ENCODE results near the gene OR7D2.

The OR7D2 gene

GRCh38 chr19:9178901-9179300, at the start of gene OR7D2:
OR7D2 (plus strand) TSS chr19:9178979; CDS start chr19:9185782, 6,803 bp downstream.
- Histone ChIP-seq H3K4me1 (ENCODE audit: insufficient read depth, poor library complexity, severe bottlenecking) (no peaks in the 10 kb centered on the region), H3K4me3 (ENCODE audit: severe bottlenecking) (no peak within 1 kb of the TSS), H3K27ac (ENCODE audit: poor library complexity, severe bottlenecking) (no peak within 1 kb of the TSS), H3K9me3 (ENCODE audit: severe bottlenecking) (no peaks in the 10 kb centered on the region), H3K36me3 (ENCODE audit: low read depth) (no peaks in the 10 kb centered on the region), H3K27me3 (ENCODE audit: insufficient read depth, poor library complexity, severe bottlenecking) (no peaks in the 10 kb centered on the region)
- TF ChIP-seq CTCF (IDR thresholded peaks at IDR 0.05; ENCODE audit: poor library complexity, severe bottlenecking) = no peak
- ATAC-seq (ENCODE audit: low read depth) (no peak), DNase-seq (ENCODE audit: low spot score) (no peak)

DNA sequence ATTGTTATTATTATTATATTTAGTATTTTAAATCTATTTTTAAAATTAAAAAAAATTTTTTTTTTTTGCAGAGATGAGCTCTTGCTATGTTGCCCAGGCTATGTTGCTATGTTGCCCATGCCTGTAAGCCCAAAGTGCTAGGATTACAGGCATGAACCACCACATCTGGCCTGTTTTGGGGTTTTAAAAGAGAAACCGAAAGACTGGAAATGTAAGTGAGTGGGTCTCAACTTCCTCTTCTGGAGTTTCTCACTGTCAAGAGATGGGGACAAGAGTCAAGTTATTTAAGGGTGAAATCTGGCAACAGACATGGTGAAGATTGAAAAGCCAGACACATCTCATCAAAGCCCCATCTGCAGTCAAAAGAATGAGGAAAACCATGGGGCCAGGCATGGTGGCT, 47.8 kb upstream of the OR7D2 start:
- no peak overlapping the region for H3K4me3 ChIP-seq (ENCODE audit: severe bottlenecking)
- no peak for ATAC-seq (ENCODE audit: low read depth)
- H3K36me3 ChIP-seq (ENCODE audit: low read depth) = no peaks in the 10 kb centered on the region
- no peak for DNase-seq (ENCODE audit: low spot score)
- H3K27me3 ChIP-seq (ENCODE audit: insufficient read depth, poor library complexity, severe bottlenecking) = no peaks in the 10 kb centered on the region
- peaks cover 6% of the 10 kb centered on the region for H3K4me1 ChIP-seq (ENCODE audit: insufficient read depth, poor library complexity, severe bottlenecking)
- TF ChIP-seq CTCF (IDR thresholded peaks at IDR 0.05; ENCODE audit: poor library complexity, severe bottlenecking) = no peak
- no peak overlapping the region for H3K27ac ChIP-seq (ENCODE audit: poor library complexity, severe bottlenecking)
- H3K9me3 ChIP-seq (ENCODE audit: severe bottlenecking) = no peaks in the 10 kb centered on the region

- Histone ChIP-seq H3K9me3 (ENCODE audit: severe bottlenecking) (no peaks in the 10 kb centered on the region), H3K27me3 (ENCODE audit: insufficient read depth, poor library complexity, severe bottlenecking) (no peaks in the 10 kb centered on the region), H3K4me1 (ENCODE audit: insufficient read depth, poor library complexity, severe bottlenecking) (peaks cover 6% of the 10 kb centered on the region), H3K4me3 (ENCODE audit: severe bottlenecking) (no peak overlapping the region), H3K36me3 (ENCODE audit: low read depth) (no peaks in the 10 kb centered on the region), H3K27ac (ENCODE audit: poor library complexity, severe bottlenecking) (no peak overlapping the region)
- DNase-seq (ENCODE audit: low spot score) (no peak), ATAC-seq (ENCODE audit: low read depth) (no peak)
- TF ChIP-seq CTCF (IDR thresholded peaks at IDR 0.05; ENCODE audit: poor library complexity, severe bottlenecking) = no peak
Measured at GRCh38 chr19:9132422-9132821, 46.4 kb upstream of the OR7D2 start.

- peak overlapping the region; percentile 75 for H3K4me3 ChIP-seq (ENCODE audit: severe bottlenecking)
- H3K27ac ChIP-seq (ENCODE audit: poor library complexity, severe bottlenecking) = peak overlapping the region; percentile 21
- no peak for TF ChIP-seq CTCF (IDR thresholded peaks at IDR 0.05; ENCODE audit: poor library complexity, severe bottlenecking)
- H3K27me3 ChIP-seq (ENCODE audit: insufficient read depth, poor library complexity, severe bottlenecking) = no peaks in the 10 kb centered on the region
- ATAC-seq (ENCODE audit: low read depth) (no peak), DNase-seq (ENCODE audit: low spot score) (no peak)
- H3K4me1 ChIP-seq (ENCODE audit: insufficient read depth, poor library complexity, severe bottlenecking) = peaks cover 3% of the 10 kb centered on the region
- peaks cover 11% of the 10 kb centered on the region for H3K9me3 ChIP-seq (ENCODE audit: severe bottlenecking)
- peaks cover 32% of the 10 kb centered on the region for H3K36me3 ChIP-seq (ENCODE audit: low read depth)
Measured at GRCh38 chr19:9139609-9140158, 39.1 kb upstream of the OR7D2 start.

DNA sequence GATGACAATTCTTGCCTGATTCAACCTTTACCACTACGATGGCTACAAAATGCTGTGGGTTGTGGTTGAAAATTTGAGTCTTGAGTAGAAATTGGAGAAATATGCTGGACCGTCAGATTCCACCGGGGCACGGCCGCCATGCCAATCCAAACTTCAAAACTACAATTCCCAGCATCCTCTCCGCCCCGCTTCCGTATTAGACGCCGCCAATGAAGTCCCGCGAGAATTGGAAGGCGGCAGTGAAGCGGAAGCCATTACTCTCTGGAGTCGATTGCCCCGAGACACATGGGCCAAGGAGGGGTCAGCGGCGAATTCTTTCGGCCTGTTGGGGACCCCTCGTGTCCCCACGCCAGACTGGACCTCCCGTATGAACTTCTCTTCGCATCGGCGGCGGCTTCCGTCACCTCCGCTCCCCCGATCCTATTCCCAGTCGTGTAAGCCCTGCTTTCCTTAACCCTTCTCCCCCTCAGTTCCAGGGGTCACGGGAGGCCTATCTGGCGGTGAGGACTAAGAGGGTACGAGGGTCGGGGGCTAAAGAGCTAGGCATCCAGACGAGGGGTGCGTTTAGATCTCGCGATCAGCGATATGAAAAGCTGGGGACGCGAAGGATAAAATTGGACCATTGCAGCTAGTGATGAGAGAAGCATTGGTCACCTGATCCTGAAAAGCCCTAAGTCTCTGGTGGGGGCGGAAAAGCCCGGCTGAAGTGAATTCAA, 38.5 kb upstream of the OR7D2 start, which contains the start of gene ZNF317:
Gene ZNF317 (plus strand): TSS at position 239 of the 716 bp plus-strand sequence. CDS start 15,620 bp downstream, outside the sequence.
- no peak for TF ChIP-seq CTCF (IDR thresholded peaks at IDR 0.05; ENCODE audit: poor library complexity, severe bottlenecking)
- Histone ChIP-seq H3K4me1 (ENCODE audit: insufficient read depth, poor library complexity, severe bottlenecking) (peaks cover 3% of the 10 kb centered on the region), H3K36me3 (ENCODE audit: low read depth) (peaks cover 38% of the 10 kb centered on the region), H3K4me3 (ENCODE audit: severe bottlenecking) (peak within 1 kb of the TSS; percentile 75), H3K27me3 (ENCODE audit: insufficient read depth, poor library complexity, severe bottlenecking) (no peaks in the 10 kb centered on the region), H3K27ac (ENCODE audit: poor library complexity, severe bottlenecking) (peak within 1 kb of the TSS; percentile 21), H3K9me3 (ENCODE audit: severe bottlenecking) (peaks cover 12% of the 10 kb centered on the region)
- ATAC-seq (ENCODE audit: low read depth) (peak; percentile 93), DNase-seq (ENCODE audit: low spot score) (peak; percentile 89)
